ENCODE results near the gene PRKCE. TPM values are rescaled to one million over a fixed set of nuclear protein-coding genes. Genes with fewer than 3 reads are reported as not detected.
A peak's percentile ranks its signal among the peaks of the same experiment; 100 is the strongest.
"Not testable (repeated sequence)": the region's sequence is repeated elsewhere in the genome, so short reads cannot be mapped to it uniquely, and the experiment has no call there.

The PRKCE gene
- total and polyA plus RNA-seq, 2 donors (not counting 1 experiment from before 2014, with no cell fraction given): 23.6 to 271 TPM

DNA sequence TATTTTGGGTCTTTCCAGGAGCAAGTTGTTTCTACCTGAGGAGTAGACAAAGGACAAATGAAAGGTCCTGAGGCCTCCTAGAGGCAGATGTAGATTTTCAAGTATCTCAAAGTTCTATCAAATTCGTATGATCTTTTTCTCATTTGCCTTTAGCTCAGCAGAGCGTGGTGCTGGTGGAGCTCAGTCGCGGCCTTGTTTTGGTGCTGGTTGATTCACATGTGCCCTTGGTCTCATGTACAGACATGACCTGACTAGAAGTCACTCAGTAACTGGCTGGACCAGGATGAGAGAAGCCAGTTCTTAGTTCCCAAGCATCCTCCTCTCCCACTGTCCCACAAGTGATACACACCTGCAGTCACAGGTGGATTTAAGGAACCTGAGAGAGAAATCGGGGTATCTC, 264.0 kb downstream of the PRKCE start:
- H3K4me3 Mint-ChIP-seq: peak overlapping the region; percentile 30
- TF ChIP-seq, protein P1, sequence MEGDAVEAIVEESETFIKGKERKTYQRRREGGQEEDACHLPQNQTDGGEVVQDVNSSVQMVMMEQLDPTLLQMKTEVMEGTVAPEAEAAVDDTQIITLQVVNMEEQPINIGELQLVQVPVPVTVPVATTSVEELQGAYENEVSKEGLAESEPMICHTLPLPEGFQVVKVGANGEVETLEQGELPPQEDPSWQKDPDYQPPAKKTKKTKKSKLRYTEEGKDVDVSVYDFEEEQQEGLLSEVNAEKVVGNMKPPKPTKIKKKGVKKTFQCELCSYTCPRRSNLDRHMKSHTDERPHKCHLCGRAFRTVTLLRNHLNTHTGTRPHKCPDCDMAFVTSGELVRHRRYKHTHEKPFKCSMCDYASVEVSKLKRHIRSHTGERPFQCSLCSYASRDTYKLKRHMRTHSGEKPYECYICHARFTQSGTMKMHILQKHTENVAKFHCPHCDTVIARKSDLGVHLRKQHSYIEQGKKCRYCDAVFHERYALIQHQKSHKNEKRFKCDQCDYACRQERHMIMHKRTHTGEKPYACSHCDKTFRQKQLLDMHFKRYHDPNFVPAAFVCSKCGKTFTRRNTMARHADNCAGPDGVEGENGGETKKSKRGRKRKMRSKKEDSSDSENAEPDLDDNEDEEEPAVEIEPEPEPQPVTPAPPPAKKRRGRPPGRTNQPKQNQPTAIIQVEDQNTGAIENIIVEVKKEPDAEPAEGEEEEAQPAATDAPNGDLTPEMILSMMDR (IDR thresholded peaks at IDR 0.05): no peak
- TF ChIP-seq EZH2 (IDR thresholded peaks at IDR 0.05; ENCODE audit: borderline replicate concordance, insufficient read depth, low read depth, low read length, poor library complexity, severe bottlenecking): no peak
- H3K4me2 ChIP-seq (replicated peaks; ENCODE audit: low read depth, low read length, poor library complexity, severe bottlenecking): peak overlapping the region; percentile 53
- H3K27me3 ChIP-seq (replicated peaks in 1 of 4; ENCODE audit: control extremely low read depth in 1 of 4, control insufficient read depth in 3 of 4, insufficient read depth in 4 of 4, low read length in 3 of 4): no peaks in the 10 kb centered on the region
- peaks cover 9% of the 10 kb centered on the region for H4K20me1 ChIP-seq (ENCODE audit: control insufficient read depth, insufficient read depth, low read length, poor library complexity, severe bottlenecking)
- no peaks in the 10 kb centered on the region for H3K27me3 Mint-ChIP-seq
- no peaks in the 10 kb centered on the region for H3K9me3 ChIP-seq (ENCODE audit: control extremely low read depth in 1 of 3, control insufficient read depth in 2 of 3, insufficient read depth in 1 of 3, low read length in 2 of 3)
- peak; percentile 46 for DNase-seq
- no peak overlapping the region for H3K4me3 ChIP-seq (ENCODE audit: control extremely low read depth in 1 of 5, extremely low read depth in 1 of 5, insufficient read depth in 1 of 5, low read depth in 2 of 5, low read length in 4 of 5)
- H3K27ac Mint-ChIP-seq: peak overlapping the region; percentile 3
- H3K36me3 ChIP-seq (replicated peaks in 1 of 2; ENCODE audit: control extremely low read depth in 1 of 2, control insufficient read depth in 1 of 2, extremely low read depth in 1 of 2, insufficient read depth in 2 of 2, low read length in 1 of 2): no peaks in the 10 kb centered on the region
- POLR2A ChIA-PET: no interaction called here
- peak overlapping the region; percentile 18 for H3K9ac ChIP-seq (ENCODE audit: low read length)
- peaks cover 52 to 62% of the 10 kb centered on the region in 2 donors for H3K4me1 ChIP-seq (ENCODE audit: control insufficient read depth in 2 of 2, insufficient read depth in 2 of 2, low read length in 2 of 2)
- WGBS (ENCODE audit: insufficient coverage): 37% methylated on average over 4 of the region's 5 CpGs
- H3K79me2 ChIP-seq (ENCODE audit: control insufficient read depth, insufficient read depth, low read length): peaks cover 89% of the 10 kb centered on the region
- CTCF ChIA-PET: interaction anchor here (1.2 to 1.7 kb wide), 3 partner anchors 21 to 143 kb away, joined by 3 to 6 read pairs (median 3); no protein-coding TSS in a partner anchor
- H3K4me1 Mint-ChIP-seq: peaks cover 82% of the 10 kb centered on the region
- H2AFZ ChIP-seq (ENCODE audit: insufficient read depth, low read depth, low read length, poor library complexity, severe bottlenecking): no peak overlapping the region
- intact Hi-C loops (cut with micrococcal nuclease): no loop called here
- peak overlapping the region in 1 of 2 donors; percentile 65 for H3K27ac ChIP-seq (ENCODE audit: low read length in 2 of 2)
- ATAC-seq (ENCODE audit: low read depth): peak; percentile 54
- H3K9me3 Mint-ChIP-seq (ENCODE audit: insufficient read depth): no peaks in the 10 kb centered on the region

- H3K9me3 Mint-ChIP-seq (ENCODE audit: insufficient read depth); H3K27ac Mint-ChIP-seq; H3K27me3 Mint-ChIP-seq; ATAC-seq (ENCODE audit: low read depth); H3K4me2 ChIP-seq (replicated peaks; ENCODE audit: low read depth, low read length, poor library complexity, severe bottlenecking); intact Hi-C loops (cut with micrococcal nuclease); H3K9ac ChIP-seq (ENCODE audit: low read length); H3K4me3 Mint-ChIP-seq; H2AFZ ChIP-seq (ENCODE audit: insufficient read depth, low read depth, low read length, poor library complexity, severe bottlenecking); POLR2A ChIA-PET; H3K27ac ChIP-seq (ENCODE audit: low read length in 2 of 2); H4K20me1 ChIP-seq (ENCODE audit: control insufficient read depth, insufficient read depth, low read length, poor library complexity, severe bottlenecking); CTCF ChIA-PET; H3K9me3 ChIP-seq (ENCODE audit: control extremely low read depth in 1 of 3, control insufficient read depth in 2 of 3, insufficient read depth in 1 of 3, low read length in 2 of 3); H3K27me3 ChIP-seq (replicated peaks in 1 of 4; ENCODE audit: control extremely low read depth in 1 of 4, control insufficient read depth in 3 of 4, insufficient read depth in 4 of 4, low read length in 3 of 4); DNase-seq; H3K36me3 ChIP-seq (replicated peaks in 1 of 2; ENCODE audit: control extremely low read depth in 1 of 2, control insufficient read depth in 1 of 2, extremely low read depth in 1 of 2, insufficient read depth in 2 of 2, low read length in 1 of 2); H3K4me3 ChIP-seq (ENCODE audit: control extremely low read depth in 1 of 5, extremely low read depth in 1 of 5, insufficient read depth in 1 of 5, low read depth in 2 of 5, low read length in 4 of 5): not testable (repeated sequence)
- Histone ChIP-seq H3K79me2 (ENCODE audit: control insufficient read depth, insufficient read depth, low read length) (peaks cover 88% of the 10 kb centered on the region), H3K4me1 (ENCODE audit: control insufficient read depth in 2 of 2, insufficient read depth in 2 of 2, low read length in 2 of 2) (peaks cover 40 to 46% of the 10 kb centered on the region in 2 donors)
- 96% methylated on average over 33 of the region's 49 CpGs for WGBS (ENCODE audit: insufficient coverage)
- peaks cover 65% of the 10 kb centered on the region for H3K4me1 Mint-ChIP-seq
Measured at GRCh38 chr2:45917561-45918176, 266.2 kb downstream of the PRKCE start.
